ENCODE data around the gene IFT81.

The IFT81 gene

DNA sequence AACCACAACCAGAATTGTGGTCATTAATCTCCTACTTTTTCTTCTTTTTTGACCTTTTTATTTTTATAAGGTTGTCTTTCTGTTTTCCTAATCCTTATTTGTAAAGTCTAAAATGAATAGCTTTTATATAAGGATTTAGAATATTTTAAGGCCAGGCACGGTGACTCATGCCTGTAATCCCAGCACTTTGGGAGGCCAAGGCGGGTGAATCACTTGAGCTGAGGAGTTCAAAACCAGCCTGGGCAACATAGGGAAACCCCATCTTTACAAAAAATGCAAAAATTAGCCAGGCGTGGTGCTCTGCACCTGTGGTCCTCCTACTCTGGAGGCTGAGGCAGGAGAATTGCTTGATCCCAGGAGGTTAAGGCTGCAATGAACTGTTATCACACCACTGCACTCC is 55.1 kb downstream of the IFT81 start:
- no peaks in the 10 kb centered on the region for H3K9me3 ChIP-seq (ENCODE audit: control insufficient read depth, insufficient read depth, low read depth, low read length)
- 0 out of 2 replicates have a peak, but pooled peaks cover 8% of the 10 kb centered on the region for H3K4me1 ChIP-seq (ENCODE audit: control insufficient read depth, insufficient read depth, low read length)
- H3K27ac ChIP-seq (ENCODE audit: extremely low read depth, low read depth, low read length), result no peak overlapping the region
- ChIA-PET CTCF (interaction anchor here (0.6 to 0.9 kb wide), 3 partner anchors 11 to 373 kb away, joined by 3 to 5 read pairs (median 3); no protein-coding TSS in a partner anchor), POLR2A (no interaction called here)
- no peak overlapping the region for H3K4me3 ChIP-seq (ENCODE audit: low read depth, low read length)
- H3K36me3 ChIP-seq (ENCODE audit: control insufficient read depth in 2 of 2, insufficient read depth in 1 of 2, low read length in 2 of 2), result peaks cover 0 to 27% of the 10 kb centered on the region in 2 experiments; a peak in 1 of 3 replicates
- no peak for TF ChIP-seq TCF7L2 (IDR thresholded peaks at IDR 0.05; ENCODE audit: borderline replicate concordance, low read depth, low read length)
- no peak for TF ChIP-seq ZFP41 (tag by site-specific recombination; IDR thresholded peaks at IDR 0.05; ENCODE audit: borderline replicate concordance)
- no peak for TF ChIP-seq ZSCAN23 (tag by site-specific recombination; IDR thresholded peaks at IDR 0.05)
- no peak for TF ChIP-seq ZNF335 (tag by site-specific recombination; conservative IDR thresholded peaks at IDR 0.05)
- no peak for TF ChIP-seq ZNF221 (tag by site-specific recombination; IDR thresholded peaks at IDR 0.05; ENCODE audit: borderline replicate concordance)
- no peak for TF ChIP-seq ZNF544 (tag by site-specific recombination; IDR thresholded peaks at IDR 0.05)
- TF ChIP-seq, protein P1, sequence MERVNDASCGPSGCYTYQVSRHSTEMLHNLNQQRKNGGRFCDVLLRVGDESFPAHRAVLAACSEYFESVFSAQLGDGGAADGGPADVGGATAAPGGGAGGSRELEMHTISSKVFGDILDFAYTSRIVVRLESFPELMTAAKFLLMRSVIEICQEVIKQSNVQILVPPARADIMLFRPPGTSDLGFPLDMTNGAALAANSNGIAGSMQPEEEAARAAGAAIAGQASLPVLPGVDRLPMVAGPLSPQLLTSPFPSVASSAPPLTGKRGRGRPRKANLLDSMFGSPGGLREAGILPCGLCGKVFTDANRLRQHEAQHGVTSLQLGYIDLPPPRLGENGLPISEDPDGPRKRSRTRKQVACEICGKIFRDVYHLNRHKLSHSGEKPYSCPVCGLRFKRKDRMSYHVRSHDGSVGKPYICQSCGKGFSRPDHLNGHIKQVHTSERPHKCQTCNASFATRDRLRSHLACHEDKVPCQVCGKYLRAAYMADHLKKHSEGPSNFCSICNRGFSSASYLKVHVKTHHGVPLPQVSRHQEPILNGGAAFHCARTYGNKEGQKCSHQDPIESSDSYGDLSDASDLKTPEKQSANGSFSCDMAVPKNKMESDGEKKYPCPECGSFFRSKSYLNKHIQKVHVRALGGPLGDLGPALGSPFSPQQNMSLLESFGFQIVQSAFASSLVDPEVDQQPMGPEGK (tag by site-specific recombination; IDR thresholded peaks at IDR 0.05), result no peak
- TF ChIP-seq, protein P2, sequence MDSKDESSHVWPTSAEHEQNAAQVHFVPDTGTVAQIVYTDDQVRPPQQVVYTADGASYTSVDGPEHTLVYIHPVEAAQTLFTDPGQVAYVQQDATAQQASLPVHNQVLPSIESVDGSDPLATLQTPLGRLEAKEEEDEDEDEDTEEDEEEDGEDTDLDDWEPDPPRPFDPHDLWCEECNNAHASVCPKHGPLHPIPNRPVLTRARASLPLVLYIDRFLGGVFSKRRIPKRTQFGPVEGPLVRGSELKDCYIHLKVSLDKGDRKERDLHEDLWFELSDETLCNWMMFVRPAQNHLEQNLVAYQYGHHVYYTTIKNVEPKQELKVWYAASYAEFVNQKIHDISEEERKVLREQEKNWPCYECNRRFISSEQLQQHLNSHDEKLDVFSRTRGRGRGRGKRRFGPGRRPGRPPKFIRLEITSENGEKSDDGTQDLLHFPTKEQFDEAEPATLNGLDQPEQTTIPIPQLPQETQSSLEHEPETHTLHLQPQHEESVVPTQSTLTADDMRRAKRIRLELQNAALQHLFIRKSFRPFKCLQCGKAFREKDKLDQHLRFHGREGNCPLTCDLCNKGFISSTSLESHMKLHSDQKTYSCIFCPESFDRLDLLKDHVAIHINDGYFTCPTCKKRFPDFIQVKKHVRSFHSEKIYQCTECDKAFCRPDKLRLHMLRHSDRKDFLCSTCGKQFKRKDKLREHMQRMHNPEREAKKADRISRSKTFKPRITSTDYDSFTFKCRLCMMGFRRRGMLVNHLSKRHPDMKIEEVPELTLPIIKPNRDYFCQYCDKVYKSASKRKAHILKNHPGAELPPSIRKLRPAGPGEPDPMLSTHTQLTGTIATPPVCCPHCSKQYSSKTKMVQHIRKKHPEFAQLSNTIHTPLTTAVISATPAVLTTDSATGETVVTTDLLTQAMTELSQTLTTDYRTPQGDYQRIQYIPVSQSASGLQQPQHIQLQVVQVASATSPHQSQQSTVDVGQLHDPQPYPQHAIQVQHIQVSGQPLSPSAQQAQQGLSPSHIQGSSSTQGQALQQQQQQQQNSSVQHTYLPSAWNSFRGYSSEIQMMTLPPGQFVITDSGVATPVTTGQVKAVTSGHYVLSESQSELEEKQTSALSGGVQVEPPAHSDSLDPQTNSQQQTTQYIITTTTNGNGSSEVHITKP (tag by site-specific recombination; IDR thresholded peaks at IDR 0.05), result no peak
- no peak for TF ChIP-seq MZF1 (tag by site-specific recombination; IDR thresholded peaks at IDR 0.05; ENCODE audit: borderline replicate concordance)
- TF ChIP-seq, protein P3, sequence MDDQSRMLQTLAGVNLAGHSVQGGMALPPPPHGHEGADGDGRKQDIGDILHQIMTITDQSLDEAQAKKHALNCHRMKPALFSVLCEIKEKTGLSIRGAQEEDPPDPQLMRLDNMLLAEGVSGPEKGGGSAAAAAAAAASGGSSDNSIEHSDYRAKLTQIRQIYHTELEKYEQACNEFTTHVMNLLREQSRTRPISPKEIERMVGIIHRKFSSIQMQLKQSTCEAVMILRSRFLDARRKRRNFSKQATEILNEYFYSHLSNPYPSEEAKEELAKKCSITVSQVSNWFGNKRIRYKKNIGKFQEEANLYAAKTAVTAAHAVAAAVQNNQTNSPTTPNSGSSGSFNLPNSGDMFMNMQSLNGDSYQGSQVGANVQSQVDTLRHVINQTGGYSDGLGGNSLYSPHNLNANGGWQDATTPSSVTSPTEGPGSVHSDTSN (CRISPR knock-in tag; IDR thresholded peaks at IDR 0.05), result no peak
- no peak for TF ChIP-seq PRDM1 (tag by site-specific recombination; IDR thresholded peaks at IDR 0.05)
- TF ChIP-seq ZNF121 (tag by site-specific recombination; IDR thresholded peaks at IDR 0.05), result no peak
- no peak for TF ChIP-seq ZNF274 (IDR thresholded peaks at IDR 0.05; ENCODE audit: low read length)
- TF ChIP-seq ZNF274 (tag by site-specific recombination; IDR thresholded peaks at IDR 0.05; ENCODE audit: borderline replicate concordance), result no peak
- TF ChIP-seq YY2 (tag by site-specific recombination; IDR thresholded peaks at IDR 0.05), result no peak
- TF ChIP-seq ZNF174 (tag by site-specific recombination; IDR thresholded peaks at IDR 0.05), result no peak

DNA sequence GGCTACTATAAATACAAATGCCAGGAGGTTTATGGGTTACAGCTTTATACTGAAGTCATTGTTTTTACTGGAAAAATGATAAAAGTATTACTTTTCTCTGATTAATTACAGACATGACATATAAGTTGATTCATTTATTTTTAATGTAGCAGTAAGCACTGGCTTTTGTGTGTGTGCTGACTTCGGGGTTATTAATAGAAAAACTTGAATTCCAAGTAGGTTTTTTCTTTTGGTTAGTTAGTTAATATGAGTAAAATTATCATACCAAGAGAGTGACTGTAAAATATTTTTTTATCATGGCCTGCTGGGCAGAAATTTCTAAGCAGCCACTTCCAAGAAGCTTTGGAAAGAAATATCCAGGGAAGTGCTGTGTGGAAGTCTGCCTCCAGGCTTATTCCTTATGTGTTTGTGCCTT is 56.4 kb downstream of the IFT81 start:
- Histone ChIP-seq H3K4me1 (ENCODE audit: control insufficient read depth, insufficient read depth, low read length) (0 out of 2 replicates have a peak, but pooled peaks cover 4% of the 10 kb centered on the region), H3K36me3 (ENCODE audit: control insufficient read depth in 2 of 2, insufficient read depth in 1 of 2, low read length in 2 of 2) (peaks cover 0 to 33% of the 10 kb centered on the region in 2 experiments; a peak in 2 of 3 replicates), H3K27ac (ENCODE audit: extremely low read depth, low read depth, low read length) (no peak overlapping the region), H3K9me3 (ENCODE audit: control insufficient read depth, insufficient read depth, low read depth, low read length) (no peaks in the 10 kb centered on the region), H3K4me3 (ENCODE audit: low read depth, low read length) (no peak overlapping the region)
- ChIA-PET CTCF (interaction anchor here (0.7 kb wide), 1 partner anchor 79 kb away, joined by 4 read pairs; no protein-coding TSS in a partner anchor), POLR2A (no interaction called here)
- no peak for TF ChIP-seq ZBTB17 (tag by site-specific recombination; IDR thresholded peaks at IDR 0.05)
- no peak for TF ChIP-seq YY1 (tag by site-specific recombination; IDR thresholded peaks at IDR 0.05)
- TF ChIP-seq ZNF155 (tag by site-specific recombination; IDR thresholded peaks at IDR 0.05), result no peak
- no peak for TF ChIP-seq ZNF24 (tag by site-specific recombination; IDR thresholded peaks at IDR 0.05)
- no peak for TF ChIP-seq ZNF132 (tag by site-specific recombination; IDR thresholded peaks at IDR 0.05; ENCODE audit: borderline replicate concordance)
- TF ChIP-seq ZEB2 (tag by site-specific recombination; IDR thresholded peaks at IDR 0.05), result no peak
- TF ChIP-seq, protein P4, sequence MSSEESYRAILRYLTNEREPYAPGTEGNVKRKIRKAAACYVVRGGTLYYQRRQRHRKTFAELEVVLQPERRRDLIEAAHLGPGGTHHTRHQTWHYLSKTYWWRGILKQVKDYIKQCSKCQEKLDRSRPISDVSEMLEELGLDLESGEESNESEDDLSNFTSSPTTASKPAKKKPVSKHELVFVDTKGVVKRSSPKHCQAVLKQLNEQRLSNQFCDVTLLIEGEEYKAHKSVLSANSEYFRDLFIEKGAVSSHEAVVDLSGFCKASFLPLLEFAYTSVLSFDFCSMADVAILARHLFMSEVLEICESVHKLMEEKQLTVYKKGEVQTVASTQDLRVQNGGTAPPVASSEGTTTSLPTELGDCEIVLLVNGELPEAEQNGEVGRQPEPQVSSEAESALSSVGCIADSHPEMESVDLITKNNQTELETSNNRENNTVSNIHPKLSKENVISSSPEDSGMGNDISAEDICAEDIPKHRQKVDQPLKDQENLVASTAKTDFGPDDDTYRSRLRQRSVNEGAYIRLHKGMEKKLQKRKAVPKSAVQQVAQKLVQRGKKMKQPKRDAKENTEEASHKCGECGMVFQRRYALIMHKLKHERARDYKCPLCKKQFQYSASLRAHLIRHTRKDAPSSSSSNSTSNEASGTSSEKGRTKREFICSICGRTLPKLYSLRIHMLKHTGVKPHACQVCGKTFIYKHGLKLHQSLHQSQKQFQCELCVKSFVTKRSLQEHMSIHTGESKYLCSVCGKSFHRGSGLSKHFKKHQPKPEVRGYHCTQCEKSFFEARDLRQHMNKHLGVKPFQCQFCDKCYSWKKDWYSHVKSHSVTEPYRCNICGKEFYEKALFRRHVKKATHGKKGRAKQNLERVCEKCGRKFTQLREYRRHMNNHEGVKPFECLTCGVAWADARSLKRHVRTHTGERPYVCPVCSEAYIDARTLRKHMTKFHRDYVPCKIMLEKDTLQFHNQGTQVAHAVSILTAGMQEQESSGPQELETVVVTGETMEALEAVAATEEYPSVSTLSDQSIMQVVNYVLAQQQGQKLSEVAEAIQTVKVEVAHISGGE (tag by site-specific recombination; conservative IDR thresholded peaks at IDR 0.05; ENCODE audit: low read depth), result no peak
- TF ChIP-seq FEZF1 (tag by site-specific recombination; IDR thresholded peaks at IDR 0.05), result no peak
- TF ChIP-seq ZNF133 (tag by site-specific recombination; IDR thresholded peaks at IDR 0.05), result no peak
- no peak for TF ChIP-seq ZNF791 (tag by site-specific recombination; IDR thresholded peaks at IDR 0.05)
- TF ChIP-seq ZFP41 (tag by site-specific recombination; IDR thresholded peaks at IDR 0.05; ENCODE audit: borderline replicate concordance), result no peak
- TF ChIP-seq ZNF777 (tag by site-specific recombination; IDR thresholded peaks at IDR 0.05; ENCODE audit: borderline replicate concordance), result no peak
